Prostate gland (tissue), 2 donors: ENCODE measurements around the gene C1orf21. TPM values are rescaled to one million over a fixed set of nuclear protein-coding genes. Genes with fewer than 3 reads are reported as not detected.
A peak's percentile ranks its signal among the peaks of the same experiment; 100 is the strongest.

ENCODE experiments used
- DNase-seq: peaks from one replicate; pipeline ENCODE4 v3.0.0-alpha.2; 2019; ENCODE audit warnings: low spot score
- H3K27ac ChIP-seq, 2 donors: fragments of 200-600 bp; sonication (generic); 2 replicates each; pipeline ENCODE4 v1.5.1; 2017 to 2019
- H3K27me3 ChIP-seq: fragments of 200-600 bp; sonication (generic); replicated peaks from 2 replicates; pipeline ENCODE4 v1.5.1; 2019; ENCODE audit not compliant: insufficient read depth
- H3K36me3 ChIP-seq, 2 donors: fragments of 200-600 bp; sonication (generic); 1 replicate in 1 of 2; 2 replicates in 1 of 2; pipeline versions ENCODE4 v1.5.1 to v1.8.1; 2017 to 2019
- H3K4me1 ChIP-seq: fragments of 200-600 bp; sonication (generic); replicated peaks from 2 replicates; pipeline ENCODE4 v1.5.1; 2019
- H3K4me3 ChIP-seq, 2 donors: fragments of 200-600 bp; sonication (generic); 2 replicates each; pipeline ENCODE4 v1.5.1; 2017 to 2019
- H3K9me3 ChIP-seq: fragments of 200-600 bp; sonication (generic); 2 replicates; pipeline ENCODE4 v1.5.1; 2017
- CTCF ChIP-seq, 4 experiments: fragments of 200-600 bp in 2 of 4; fragments of 450-650 bp in 2 of 4; sonication (generic) in 2 of 4; IDR thresholded peaks; 1 replicate in 3 of 4; 2 replicates in 1 of 4; pipeline ENCODE4 v1.5.1; 2016 to 2019; ENCODE audit warnings: antibody characterized with exemption in 4 of 4, mild to moderate bottlenecking in 2 of 4, moderate library complexity in 2 of 4
- POLR2A ChIP-seq: fragments of 450-650 bp; IDR thresholded peaks from one replicate; pipeline ENCODE4 v1.6.1; 2016; ENCODE audit warnings: antibody characterized with exemption, mild to moderate bottlenecking
- POLR2AphosphoS5 ChIP-seq: sonication (generic); formaldehyde crosslinking; IDR thresholded peaks from one replicate; pipeline ENCODE4 v1.6.1; 2017; ENCODE audit warnings: antibody characterized with exemption
- WGBS: methylation state at CpG from one replicate; pipeline ENCODE4 v1.1.5; 2018; 5-methylcytosine and 5-hydroxymethylcytosine counted together
- intact Hi-C: fragments of 100-400 bp; cut with DNase I; formaldehyde crosslinking; loops from one replicate; pipeline ENCODE4 v1.14.2; 2022
- total RNA-seq, 2 donors: library from RNA; depleted of rRNA; stranded (reverse); fragments of >200 nt; gene quantifications; one replicate each; pipeline ENCODE4 v1.1.0, GENCODE V29; 2016

C1orf21 gene
- total RNA-seq, 2 donors from 2014 or later, result 28.8 to 79.3 TPM

- 100% methylated on average over 1 of the region's 1 CpG for WGBS
- H3K4me1 ChIP-seq, result peaks cover 5% of the 10 kb centered on the region
- TF ChIP-seq POLR2A, result no peak
- TF ChIP-seq POLR2AphosphoS5, result no peak
- TF ChIP-seq CTCF (IDR thresholded peaks at IDR 0.05), result no peak
These were observed 165.6 kb downstream of the C1orf21 start for GRCh38 chr1:184552446-184552845.

DNA sequence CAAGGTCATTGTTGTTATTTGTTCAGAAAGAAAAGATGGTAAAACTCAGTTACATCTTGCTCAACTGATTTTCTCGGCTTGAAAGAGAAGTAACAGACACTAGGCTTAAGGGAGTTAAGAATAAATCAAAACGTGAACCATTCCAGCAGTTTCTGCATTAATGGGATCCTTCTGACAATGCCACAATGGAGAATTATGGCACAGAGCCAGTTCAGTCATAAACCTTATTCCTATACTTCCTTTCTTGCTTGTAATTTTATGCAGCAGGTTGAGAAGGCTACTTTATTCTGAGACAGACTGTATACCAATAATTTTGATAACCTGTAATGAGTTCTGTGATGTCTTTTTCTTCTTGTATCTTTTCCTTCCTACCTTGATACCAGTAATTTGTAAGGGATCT, 167.0 kb downstream of the C1orf21 start:
- H3K4me1 ChIP-seq, result peaks cover 5% of the 10 kb centered on the region
- no peaks in the 10 kb centered on the region for H3K27me3 ChIP-seq
- TF ChIP-seq CTCF (IDR thresholded peaks at IDR 0.05) (no peak), POLR2AphosphoS5 (no peak), POLR2A (no peak)
- intact Hi-C loops, result no loop called here
- no peak overlapping the region for H3K4me3 ChIP-seq
- no peaks in the 10 kb centered on the region for H3K36me3 ChIP-seq
- no peak overlapping the region for H3K27ac ChIP-seq
- no peaks in the 10 kb centered on the region for H3K9me3 ChIP-seq
- WGBS, result 42% methylated on average over 2 of the region's 2 CpGs
- no peak for DNase-seq

More at GRCh38 chr1:184552446-184552845, 165.6 kb downstream of the C1orf21 start:
- no peak overlapping the region for H3K27ac ChIP-seq
- H3K27me3 ChIP-seq, result no peaks in the 10 kb centered on the region
- H3K36me3 ChIP-seq, result no peaks in the 10 kb centered on the region
- intact Hi-C loops, result no loop called here
- no peaks in the 10 kb centered on the region for H3K9me3 ChIP-seq
- no peak overlapping the region for H3K4me3 ChIP-seq
- no peak for DNase-seq

- Histone ChIP-seq H3K4me3 (no peak overlapping the region), H3K36me3 (no peaks in the 10 kb centered on the region), H3K9me3 (no peaks in the 10 kb centered on the region), H3K4me1 (peaks cover 5% of the 10 kb centered on the region), H3K27ac (peak overlapping the region; percentile 4 to 29), H3K27me3 (no peaks in the 10 kb centered on the region)
- intact Hi-C loops, result no loop called here
- TF ChIP-seq POLR2AphosphoS5, result no peak
- TF ChIP-seq POLR2A, result no peak
- no peak for TF ChIP-seq CTCF (IDR thresholded peaks at IDR 0.05)
- no peak for DNase-seq
- 60% methylated on average over 7 of the region's 7 CpGs for WGBS
These were observed 169.1 kb downstream of the C1orf21 start for GRCh38 chr1:184555665-184556641.

DNA sequence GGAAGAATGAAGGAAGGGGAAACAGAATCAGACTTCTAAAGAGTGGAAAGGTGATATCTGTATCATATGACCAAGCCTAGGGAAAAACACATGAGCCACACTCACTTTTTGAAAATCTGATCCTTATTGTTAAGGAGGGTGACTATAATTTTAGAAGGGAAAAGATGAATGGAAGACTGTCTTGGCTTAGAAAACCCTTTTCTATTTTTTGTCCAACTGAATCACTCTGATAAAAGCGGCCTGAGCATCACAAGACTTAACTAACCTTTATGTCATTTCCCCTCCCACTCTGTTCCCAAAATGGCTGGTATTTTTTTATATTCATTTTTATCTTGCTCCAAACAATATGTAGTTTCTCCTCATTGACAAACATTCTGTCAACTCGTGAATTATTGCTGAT, 169.8 kb downstream of the C1orf21 start:
- TF ChIP-seq POLR2A, result no peak
- no peak for TF ChIP-seq POLR2AphosphoS5
- no peak for TF ChIP-seq CTCF (IDR thresholded peaks at IDR 0.05)
- DNase-seq, result no peak
- peaks cover 7% of the 10 kb centered on the region for H3K4me1 ChIP-seq
- H3K27me3 ChIP-seq, result no peaks in the 10 kb centered on the region
- H3K9me3 ChIP-seq, result no peaks in the 10 kb centered on the region
- intact Hi-C loops, result no loop called here
- no peak overlapping the region for H3K27ac ChIP-seq
- WGBS, result 62% methylated on average over 2 of the region's 2 CpGs
- H3K36me3 ChIP-seq, result no peaks in the 10 kb centered on the region
- H3K4me3 ChIP-seq, result no peak overlapping the region
